ENCODE measurements around the gene EMP3.
"Not testable (repeated sequence)": the region's sequence is repeated elsewhere in the genome, so short reads cannot be mapped to it uniquely, and the experiment has no call there.

EMP3 gene

DNA sequence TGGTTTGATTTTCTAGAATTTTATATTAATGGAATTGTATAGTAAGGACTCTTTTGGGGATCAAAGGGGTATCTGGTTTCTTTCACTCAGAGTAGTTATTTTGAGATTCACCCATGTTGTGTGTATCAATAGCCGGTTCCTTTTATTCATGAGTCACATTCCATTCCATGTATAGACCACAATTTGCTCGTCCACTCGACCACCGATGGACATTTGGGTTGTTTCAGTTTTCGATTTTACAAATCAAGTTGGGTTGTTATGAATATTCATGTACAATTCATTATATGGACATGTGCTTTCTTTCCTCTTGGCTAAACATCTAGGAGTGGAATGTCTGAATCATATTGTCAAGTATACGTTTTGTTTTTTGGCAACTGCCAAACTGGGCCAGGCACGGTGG, 9.6 kb upstream of the EMP3 start:
- in situ Hi-C loops (cut with MboI; ENCODE audit: low sequenced_read_pairs), result no loop called here

DNA sequence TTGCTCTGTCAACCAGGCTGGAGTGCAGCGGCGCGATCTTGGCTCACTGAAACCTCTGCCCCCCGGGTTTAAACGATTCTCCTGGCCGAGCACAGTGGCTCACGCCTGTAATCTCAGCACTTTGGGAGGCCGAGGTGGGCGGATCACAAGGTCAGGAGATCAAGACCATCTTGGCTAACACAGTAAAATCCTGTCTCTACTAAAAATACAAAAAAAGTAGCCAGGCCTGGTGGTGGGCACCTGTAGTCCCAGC, 7.7 kb upstream of the EMP3 start:
- in situ Hi-C loops (cut with MboI; ENCODE audit: low sequenced_read_pairs), result not testable (repeated sequence)

DNA sequence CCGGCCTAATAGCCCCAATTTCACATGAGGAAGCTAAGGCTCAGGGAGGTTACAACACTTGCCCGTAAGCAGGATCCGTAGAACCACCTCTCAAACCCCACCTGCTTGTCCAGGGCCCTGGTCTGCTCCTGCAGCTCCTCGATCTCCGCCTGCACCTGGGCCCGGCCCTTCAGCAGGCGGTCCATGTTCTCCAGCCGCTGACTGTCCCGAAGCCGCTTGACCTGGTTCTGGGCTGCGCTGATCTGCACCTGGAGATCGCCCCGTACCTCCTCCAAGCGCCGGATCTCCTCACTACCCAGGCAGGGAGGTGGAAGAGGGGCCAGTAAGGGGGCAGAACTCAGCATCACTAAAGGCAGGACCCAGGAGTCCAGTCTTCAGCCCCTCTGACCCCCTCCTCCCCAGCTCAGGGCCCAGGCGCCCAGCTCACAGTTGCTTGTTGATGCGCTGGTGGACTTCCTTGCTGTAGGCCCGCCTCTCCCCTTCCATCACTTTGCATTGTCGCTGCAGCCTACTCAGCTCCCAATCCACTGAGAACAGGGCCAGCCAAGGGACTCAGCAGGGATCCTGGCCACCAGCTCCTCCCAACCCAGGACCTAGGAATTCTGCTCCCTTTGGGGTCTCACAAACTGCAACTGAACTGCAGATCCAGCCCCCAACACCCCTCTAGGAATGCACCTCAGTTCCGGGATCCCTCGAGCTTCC, 6.9 kb upstream of the EMP3 start:
- in situ Hi-C loops (cut with MboI; ENCODE audit: low sequenced_read_pairs), result no loop called here

DNA sequence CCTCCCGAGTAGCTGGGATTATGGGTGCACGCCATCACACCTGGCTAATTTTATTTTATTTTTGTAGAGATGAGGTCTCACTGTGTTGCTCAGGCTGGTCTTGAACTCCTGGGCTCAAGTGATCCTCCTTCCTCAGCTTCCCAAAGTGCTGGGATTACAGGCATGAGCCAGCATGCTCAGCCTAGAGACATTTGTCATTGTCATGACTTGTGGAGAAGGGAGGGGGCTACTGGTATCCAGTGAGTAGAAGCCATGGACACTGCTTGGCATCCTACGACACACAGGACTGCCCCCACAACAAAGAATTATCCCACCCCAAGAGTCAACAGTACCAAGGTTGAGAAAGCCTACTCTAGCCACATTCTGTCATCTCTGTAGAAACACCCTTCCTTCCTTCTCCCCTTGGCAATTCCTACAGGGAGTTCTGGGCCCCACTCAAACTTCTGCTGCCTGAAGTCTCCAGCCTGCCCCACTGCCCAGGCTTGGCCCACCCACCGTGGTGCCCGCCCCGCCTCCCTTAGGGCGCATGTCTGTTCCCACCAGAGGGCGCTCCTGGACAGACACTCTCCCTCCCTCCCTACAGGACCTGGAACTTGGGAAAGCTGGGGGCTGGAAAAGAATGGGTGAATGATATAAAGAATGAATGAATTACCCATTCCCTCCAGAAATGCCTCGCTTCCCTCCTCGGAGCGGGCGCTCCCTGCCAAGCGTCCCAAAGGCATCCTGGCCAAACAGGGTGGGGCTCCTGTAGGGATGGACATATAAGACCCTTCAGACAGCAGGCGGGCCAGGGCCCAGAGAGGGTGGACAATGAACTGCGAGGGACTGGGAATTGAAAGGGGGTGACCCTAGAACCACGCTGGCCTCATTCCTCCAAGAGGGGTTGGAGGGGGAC, 5.5 kb upstream of the EMP3 start:
- in situ Hi-C loops (cut with MboI; ENCODE audit: low sequenced_read_pairs), result no loop called here

DNA sequence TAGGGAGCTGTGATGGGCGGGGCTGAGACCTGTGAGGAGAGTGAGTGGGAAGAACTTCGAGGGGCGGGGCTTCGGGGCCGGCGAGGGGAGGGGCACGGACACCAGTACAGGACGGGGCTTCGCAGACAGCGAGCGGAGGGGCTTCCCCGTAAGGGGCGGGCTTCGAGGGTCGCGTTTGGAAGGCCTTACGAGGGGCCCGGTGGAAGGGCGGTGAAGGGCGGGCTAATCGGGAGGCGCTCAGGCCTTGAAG, 4.1 kb upstream of the EMP3 start:
- in situ Hi-C loops (cut with MboI; ENCODE audit: low sequenced_read_pairs), result no loop called here

DNA sequence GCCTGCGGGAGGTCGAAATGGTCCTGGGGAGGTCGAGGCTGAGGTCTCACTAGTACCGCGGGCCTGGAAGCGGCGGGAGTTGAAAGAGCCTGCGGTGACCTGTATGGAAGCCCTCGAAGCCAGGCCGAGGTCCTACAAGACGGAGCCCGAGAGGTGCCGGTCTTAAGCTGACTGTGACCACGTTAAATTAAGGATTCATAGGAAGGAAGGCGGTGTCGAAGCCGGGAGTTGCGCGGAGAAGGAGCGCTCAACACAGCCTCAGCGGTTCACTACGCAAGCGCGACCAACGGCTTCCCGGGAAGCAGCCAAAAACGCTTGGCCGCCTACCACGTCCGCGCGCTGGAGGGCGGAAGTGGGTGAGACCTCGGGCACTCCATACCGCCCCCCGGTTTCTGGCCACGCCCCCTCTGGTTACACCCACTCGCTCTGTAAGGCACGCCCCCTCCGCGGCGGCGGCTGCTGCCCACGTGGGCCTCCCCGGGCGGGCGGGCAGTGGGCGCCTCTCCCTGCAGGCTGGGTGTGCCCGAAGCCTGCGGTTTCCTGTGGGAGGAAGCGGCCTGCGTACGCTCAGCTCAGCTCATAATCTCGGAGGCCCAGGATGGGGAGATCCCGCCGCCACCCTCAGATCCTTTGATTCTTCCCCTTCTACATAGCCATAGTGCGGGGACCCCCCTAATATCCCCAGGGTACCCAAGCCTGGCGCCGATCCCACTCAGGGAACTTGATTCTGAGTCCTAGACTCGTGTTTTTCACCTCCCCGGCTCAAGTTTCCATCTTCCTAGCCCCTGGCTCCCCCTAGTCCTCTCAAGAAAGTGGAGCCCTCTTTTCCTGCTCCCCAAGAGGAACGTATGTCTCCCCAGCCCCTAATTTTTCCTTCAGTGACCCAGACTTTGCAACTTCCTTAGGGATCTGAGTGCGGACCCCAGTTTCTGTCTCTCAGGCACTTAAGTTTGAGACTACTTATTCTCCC, 3.4 kb upstream of the EMP3 start:
- in situ Hi-C loops (cut with MboI; ENCODE audit: low sequenced_read_pairs), result no loop called here

DNA sequence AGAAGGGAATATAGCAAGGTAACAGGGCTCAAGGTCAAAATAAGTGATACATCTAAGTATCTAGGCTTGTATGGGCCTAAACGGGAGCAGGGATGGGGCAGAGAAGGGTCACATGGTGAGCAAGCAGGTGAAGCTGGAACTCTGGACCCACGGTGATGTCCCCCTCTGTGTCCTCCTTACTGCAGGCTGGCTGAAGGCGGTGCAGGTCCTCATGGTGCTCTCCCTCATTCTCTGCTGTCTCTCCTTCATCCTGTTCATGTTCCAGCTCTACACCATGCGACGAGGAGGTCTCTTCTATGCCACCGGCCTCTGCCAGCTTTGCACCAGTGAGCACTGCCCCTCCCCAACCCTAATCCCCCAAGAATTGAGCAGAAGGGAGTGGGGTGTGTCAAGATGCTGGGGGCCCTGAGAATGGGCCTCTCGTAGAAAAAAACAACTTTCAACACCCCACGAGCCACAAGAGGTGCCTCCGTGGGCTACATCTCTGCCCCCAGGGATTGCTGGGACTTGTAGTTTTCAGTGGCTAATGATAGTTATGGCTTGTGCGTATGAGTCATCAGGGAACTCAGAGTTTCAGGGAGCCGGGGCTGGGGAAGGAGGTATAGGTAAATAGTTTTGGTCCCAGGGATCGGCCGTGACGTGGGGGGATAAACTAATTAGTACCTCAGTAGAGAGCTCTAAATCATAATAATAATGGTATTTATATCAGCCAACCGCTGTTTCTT, 4.0 kb downstream of the EMP3 start:
- in situ Hi-C loops (cut with MboI; ENCODE audit: low sequenced_read_pairs), result no loop called here

DNA sequence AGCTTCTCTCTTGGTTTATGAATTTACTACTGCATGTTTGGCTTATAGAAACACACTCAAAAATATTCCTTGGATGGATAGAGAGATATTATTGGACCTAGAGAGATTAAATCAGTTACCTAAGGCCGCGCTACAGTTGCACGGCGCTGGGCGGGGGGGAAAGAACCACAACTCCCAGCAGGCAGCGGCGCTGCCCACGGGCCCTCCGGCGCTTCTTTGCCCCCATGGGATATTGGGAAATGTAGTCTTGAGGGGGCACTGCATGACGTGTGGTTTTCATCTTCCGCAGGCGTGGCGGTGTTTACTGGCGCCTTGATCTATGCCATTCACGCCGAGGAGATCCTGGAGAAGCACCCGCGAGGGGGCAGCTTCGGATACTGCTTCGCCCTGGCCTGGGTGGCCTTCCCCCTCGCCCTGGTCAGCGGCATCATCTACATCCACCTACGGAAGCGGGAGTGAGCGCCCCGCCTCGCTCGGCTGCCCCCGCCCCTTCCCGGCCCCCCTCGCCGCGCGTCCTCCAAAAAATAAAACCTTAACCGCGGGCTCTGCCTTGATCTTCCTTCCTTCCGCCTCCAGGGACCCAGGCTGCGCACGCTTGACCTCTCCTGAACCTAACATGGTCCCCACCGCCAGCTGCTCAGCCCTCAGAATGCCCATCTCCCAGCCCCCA, 4.8 kb downstream of the EMP3 start:
- in situ Hi-C loops (cut with MboI; ENCODE audit: low sequenced_read_pairs), result no loop called here

DNA sequence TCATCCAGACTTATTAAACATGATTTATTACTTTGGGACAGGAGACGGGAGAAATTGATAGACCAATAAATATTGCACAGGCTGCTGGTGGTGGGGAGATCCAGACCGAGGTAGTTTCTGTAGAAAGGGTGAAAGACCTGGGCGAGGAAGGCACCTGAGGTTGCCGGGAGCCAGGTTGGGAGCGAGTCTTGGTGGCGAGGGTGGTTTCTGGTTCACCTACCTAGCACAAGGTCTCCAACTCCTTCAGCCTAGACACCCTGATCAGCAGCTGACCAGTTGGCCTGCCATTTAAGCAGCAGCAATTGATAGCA, 7.0 kb downstream of the EMP3 start:
- in situ Hi-C loops (cut with MboI; ENCODE audit: low sequenced_read_pairs), result no loop called here

DNA sequence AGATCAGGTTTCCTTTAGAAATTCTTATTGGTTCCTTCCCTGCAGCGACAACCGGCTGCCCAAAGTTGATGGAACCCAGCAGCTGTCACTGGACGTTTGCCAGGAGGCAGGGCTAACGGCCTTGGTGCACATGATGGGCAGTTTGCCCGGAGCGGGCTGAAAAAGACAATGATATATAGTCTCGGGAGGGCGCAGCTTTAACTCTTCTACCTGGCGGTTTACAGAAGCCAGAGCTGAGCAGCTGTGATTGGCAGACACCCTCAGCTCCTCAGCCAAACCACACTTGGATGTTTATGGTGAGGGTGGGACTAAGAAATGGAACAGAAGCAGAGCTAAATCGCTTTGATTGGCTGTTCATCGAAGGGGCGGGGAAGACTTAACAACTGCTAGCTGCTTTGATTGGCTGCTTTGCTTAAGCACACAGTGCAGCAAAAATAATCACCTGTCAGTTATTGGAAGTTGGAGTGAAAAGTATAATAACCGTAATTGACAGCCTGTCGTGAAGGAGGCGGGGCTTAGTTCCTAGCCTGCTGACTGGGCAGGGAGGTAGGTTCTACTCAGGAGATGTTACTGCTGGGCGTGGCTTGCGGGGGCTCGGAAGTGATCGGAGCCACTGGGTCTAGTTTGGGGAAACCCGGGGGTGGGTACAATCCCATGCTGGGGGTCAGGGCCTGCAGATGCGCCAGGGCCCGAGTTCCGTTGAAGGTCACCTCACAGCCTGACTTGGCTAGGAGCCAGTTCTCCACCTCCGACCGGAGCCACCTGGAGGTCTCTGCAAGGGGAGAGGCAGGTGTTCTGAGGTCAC, 7.5 kb downstream of the EMP3 start:
- in situ Hi-C loops (cut with MboI; ENCODE audit: low sequenced_read_pairs), result no loop called here

DNA sequence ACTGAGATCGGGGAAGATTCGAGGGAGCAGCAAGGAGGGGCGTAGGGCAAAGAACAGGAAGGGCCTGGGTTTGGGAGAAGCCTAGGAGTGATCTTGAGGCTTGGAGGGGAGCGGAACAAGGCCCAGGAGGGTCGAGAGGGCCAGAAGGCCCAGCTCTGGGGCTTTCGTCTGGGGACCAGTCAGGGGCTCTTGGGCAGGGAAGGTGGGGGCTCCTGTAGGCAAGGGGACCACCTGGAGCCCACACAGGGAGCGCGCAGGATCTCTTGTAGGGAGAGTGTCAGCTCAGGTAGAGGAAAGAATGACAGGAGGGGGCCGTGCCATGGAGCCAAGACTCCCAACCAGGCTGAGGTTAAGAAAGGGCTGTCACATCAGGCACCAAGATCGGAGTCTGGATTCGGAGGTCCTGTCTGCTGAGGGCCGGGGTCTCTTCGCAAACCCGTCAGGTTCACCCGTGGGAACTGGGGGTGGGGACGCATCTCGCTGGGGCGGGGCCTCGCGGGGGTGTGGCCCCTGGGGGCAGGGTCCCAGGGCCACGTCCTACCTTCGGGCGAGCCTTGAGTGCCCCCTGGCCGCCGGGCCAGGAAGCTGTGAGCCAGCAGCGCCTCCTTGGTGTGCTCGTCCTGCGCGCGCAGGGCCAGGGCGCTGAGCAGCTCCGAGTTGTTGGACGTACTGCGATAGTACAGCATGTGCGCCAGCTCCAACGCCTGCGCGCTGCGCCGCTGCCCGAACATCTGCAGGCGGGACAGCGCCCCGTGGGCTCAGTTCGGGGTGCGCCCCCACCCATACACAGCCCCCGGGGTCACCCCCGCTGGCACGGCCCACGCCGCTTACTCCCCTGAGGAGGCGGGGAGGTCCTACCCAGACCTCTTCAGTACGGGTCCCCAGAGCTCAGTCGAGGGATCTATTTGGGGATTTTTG, 8.4 kb downstream of the EMP3 start:
- in situ Hi-C loops (cut with MboI; ENCODE audit: low sequenced_read_pairs), result no loop called here

DNA sequence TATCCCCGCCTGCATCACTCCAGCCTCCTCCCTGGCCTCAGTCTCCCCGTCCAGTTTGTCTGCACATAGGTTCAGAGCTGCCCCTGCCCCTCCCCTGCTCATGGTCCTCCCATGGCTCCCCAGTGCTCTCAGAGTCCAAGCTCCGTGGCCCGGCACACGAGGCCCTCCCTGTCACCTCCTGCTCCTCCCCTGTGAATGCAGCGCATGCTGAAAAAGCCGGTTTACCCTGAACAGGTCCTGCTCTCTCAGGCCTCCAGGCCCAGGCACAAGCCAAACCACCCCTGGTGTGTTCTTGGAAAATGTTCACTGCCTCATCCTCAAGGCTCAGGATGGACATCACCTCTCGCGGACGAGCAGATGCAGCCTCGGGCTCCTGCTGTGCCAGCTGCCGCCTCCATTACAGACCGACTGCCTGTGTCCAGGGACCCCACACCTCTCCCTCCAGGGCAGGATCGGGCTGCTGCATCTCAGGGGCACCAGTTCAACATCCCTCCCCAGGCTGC, 13.0 kb downstream of the EMP3 start:
- in situ Hi-C loops (cut with MboI; ENCODE audit: low sequenced_read_pairs), result no loop called here

DNA sequence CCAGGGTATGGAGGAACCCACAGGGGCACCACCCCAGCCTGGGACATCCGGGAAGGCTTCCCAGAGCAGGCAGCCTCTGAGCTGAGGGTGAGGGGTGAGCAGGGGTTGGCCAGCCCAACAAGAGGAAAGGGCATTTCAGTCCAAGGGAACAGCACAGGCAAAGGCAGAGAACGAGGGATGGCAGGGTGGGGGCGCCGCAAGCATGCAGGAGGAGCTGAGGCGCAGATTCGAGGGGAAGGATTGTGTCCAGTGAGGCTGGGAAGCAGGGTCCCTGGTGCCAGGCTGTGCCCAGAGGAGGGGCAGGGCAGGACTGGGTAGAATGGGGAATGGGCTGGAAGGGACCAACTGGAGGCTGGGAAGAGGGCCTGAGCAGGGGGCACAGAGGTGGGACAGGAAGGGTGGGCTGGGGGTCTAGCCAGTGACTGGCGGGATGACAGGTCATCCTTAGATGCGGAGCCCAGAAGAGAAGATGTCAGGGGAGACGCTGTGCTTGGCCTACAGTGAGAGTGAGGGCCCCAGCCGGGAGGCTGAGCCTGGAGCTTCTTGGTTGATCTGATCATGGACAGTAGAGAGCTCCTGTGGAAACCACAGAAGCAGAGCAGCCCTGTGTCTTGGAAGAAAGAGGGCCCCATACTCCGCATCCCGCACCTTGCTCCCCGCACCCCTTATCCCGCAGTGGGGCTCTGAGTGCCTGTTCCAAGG, 13.6 kb downstream of the EMP3 start:
- in situ Hi-C loops (cut with MboI; ENCODE audit: low sequenced_read_pairs), result no loop called here

DNA sequence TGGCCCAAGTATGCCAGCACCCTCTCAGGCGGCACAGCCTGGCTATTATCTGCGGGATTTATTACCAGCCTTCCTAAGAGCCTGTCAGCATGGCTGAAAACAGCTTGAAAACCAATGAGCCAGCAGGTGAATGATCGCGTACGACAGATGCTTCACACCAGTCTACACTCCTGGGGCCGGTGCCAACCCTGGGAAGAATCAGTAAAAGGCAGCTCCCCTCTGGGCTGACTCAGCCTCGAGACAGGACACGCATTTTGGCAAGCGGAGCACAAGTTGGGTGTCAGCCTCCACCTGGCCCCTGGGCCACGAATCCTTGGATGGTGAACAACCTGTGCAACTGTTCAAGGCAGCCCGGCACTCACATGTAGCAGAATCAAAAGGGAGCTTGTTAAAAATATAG, 15.6 kb downstream of the EMP3 start:
- in situ Hi-C loops (cut with MboI; ENCODE audit: low sequenced_read_pairs), result no loop called here

DNA sequence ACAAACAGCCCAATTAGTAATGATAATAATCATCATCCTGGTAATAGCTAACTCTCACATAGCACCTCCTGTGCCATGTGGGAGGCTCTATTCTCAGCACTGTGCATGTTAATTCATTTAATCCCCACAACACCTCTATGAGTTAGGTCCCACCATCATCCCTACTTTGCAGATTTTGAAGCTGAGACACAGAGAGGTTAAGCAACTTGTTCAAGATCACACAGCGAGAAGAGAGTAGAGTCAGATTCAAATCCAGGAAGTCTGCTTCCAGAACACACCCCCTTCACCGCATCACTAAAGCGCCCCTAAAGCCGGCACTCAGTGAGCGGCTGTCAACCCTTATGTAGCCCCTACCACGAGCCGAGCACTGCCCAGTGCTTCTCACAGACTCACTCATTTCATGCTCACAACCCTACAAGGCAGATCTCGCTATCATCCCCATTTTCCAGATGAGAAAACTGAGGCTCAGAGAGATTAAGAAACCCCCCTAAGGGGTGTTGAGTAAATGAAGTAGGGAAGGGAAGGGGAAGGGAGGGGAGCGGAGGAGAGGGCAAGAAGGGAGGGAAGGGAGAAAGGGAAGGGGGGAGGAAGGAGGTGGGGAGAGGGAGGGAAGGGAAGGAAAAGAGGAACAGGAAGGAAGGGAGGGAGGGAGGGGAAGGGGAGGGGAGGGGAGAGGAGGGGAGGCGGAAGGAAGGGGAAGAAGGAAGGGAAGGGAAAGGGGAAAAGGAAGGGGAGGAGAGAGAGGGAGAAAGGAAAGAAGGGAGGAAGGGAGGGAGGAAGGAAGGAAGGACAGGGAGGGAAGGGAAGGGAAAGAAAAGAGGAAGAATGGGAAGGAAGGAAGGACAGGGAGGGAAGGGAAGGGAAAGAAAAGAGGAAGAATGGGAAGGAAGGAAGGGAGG, 16.4 kb downstream of the EMP3 start:
- in situ Hi-C loops (cut with MboI; ENCODE audit: low sequenced_read_pairs), result no loop called here

DNA sequence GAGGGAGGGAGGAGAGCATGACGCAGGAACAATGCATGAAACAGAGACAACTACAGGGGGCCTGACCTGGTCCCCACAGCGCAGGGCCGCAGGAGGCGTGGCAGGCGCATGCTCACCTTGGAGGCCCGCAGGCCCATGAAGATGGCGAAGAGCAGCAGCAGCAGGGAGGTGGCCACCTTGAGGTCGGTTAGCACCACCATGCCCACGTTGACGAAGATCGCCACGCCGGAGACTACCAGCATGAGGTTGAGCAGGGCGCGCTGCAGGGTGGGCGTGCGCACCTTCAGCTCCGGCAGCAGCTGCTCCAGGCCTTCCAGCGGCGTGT, 17.0 kb downstream of the EMP3 start:
- in situ Hi-C loops (cut with MboI; ENCODE audit: low sequenced_read_pairs), result no loop called here

DNA sequence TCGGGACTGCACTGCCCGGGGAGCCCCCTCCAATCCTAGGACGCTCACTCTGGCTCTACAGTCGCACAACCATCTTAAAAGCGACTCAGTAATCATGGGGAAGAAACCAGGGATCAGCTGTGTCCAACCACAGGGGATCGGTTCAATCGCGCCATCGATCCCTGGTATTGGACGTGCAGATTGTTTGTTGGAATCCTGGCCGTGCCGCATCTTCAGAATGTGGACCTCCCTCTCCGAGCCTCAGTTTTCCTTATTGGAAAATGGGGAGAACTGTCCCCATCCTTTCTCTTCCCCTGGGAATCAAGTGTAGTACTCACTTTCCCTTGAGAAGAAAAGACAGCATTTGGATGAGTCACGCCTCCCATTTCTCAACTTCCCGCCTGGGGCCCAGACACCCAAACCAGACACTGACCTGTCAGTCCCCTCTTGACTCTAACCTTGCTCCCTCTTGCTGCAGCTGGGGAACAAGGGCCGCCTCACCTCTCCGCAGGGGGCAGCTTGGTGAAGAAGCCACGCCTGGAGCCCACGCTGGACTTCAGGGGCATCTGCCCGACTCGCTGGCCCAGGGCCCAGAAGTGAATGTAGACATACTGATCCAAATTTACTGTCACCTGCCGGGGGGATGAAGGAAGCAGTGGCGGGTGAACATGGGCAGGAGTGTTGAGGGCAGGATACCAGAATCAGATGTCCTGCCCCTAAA, 17.6 kb downstream of the EMP3 start:
- in situ Hi-C loops (cut with MboI; ENCODE audit: low sequenced_read_pairs), result no loop called here

Data from hTERT RPE-1 (cell line).